Activated CD4-positive, alpha-beta memory T cell treated with anti-CD3 and anti-CD28 coated beads, Interleukin-2, amount 10 ng/mL, durations not matched to agents 7 days and 5 days (primary cell): ENCODE measurements around the gene TNFRSF8. TPM values are rescaled to one million over a fixed set of nuclear protein-coding genes. Genes with fewer than 3 reads are reported as not detected.

Experiments used
- CTCF ChIA-PET: fragments of 350-600 bp; sonication (Branson Sonifier 250); formaldehyde crosslinking; loops from one replicate; lab custom pipeline; 2021; ENCODE audit warnings: antibody characterized with exemption, inconsistent platforms; lab: Charles Lee
- POLR2A ChIA-PET: fragments of 350-600 bp; sonication (Branson Sonifier 250); formaldehyde crosslinking; loops from one replicate; lab custom pipeline; 2021; ENCODE audit warnings: antibody characterized with exemption; lab: Charles Lee
- DNase-seq: peaks from one replicate; pipeline ENCODE4 v3.0.0-alpha.2; 2020
- H3K27ac Mint-ChIP-seq: one replicate; pipeline ENCODE4 v1.8.0; 2021; ENCODE audit warnings: mild to moderate bottlenecking, mixed read lengths
- H3K27me3 Mint-ChIP-seq: one replicate; pipeline ENCODE4 v1.8.0; 2021; ENCODE audit warnings: mixed read lengths
- H3K36me3 Mint-ChIP-seq: one replicate; pipeline ENCODE4 v1.8.0; 2021; ENCODE audit warnings: low read depth, mixed read lengths
- H3K4me1 Mint-ChIP-seq: one replicate; pipeline ENCODE4 v1.8.0; 2021; ENCODE audit warnings: mixed read lengths
- H3K4me3 Mint-ChIP-seq: one replicate; pipeline ENCODE4 v1.8.0; 2021; ENCODE audit warnings: mild to moderate bottlenecking, mixed read lengths
- H3K9me3 Mint-ChIP-seq: one replicate; pipeline ENCODE4 v1.8.0; 2021; ENCODE audit warnings: mixed read lengths
- total RNA-seq, 2 experiments: library from RNA; stranded (reverse); gene quantifications; one replicate each; pipeline ENCODE4 v1.2.3, GENCODE V29; 2021

The TNFRSF8 gene
- 10 to 100 TPM; 32.9 to 34.3 TPM for total RNA-seq

DNA sequence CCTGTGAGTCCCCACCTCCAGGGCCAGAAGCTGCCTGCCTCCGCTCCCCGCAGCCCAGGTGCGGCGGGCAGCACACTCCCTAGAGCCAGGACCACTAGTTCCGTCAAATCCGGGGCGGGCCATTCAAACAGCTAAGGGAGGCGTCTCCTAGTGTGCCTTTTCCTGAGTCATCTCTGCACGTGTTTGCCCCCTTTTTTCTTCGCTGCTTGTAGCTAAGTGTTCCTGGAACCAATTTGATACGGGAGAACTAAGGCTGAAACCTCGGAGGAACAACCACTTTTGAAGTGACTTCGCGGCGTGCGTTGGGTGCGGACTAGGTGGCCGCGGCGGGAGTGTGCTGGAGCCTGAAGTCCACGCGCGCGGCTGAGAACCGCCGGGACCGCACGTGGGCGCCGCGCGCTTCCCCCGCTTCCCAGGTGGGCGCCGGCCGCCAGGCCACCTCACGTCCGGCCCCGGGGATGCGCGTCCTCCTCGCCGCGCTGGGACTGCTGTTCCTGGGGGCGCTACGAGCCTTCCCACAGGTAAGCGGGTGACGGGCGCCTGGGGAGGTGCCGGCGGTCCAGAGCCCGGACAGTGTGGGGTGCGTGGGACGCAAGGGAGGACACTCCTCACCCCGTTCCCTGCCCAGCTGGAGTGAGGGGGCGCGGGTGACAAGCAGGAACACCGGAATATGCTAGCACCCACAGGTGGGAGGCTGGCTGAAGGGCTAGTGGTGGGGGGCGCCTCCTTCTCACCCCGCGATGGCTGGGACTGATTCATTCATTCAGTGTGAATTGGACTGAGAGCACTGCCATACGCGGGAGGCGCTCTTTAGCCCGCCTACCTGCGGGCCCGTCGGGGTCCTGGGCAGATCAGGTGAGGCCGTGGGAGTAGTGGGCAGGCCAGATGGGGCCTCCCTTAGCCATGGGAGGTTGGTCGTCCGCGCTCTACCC lies at the start of gene TNFRSF8:
Gene TNFRSF8, plus strand, starts transcription at position 163 of the 932 bp plus-strand sequence. Its CDS starts 296 bp downstream, at position 459.
- peak; percentile 69 for DNase-seq
- H3K27ac Mint-ChIP-seq, result peak within 1 kb of the TSS; percentile 82
- peaks cover 7% of the 10 kb centered on the region for H3K27me3 Mint-ChIP-seq
- POLR2A ChIA-PET, result interaction anchor here (0.8 to 7.3 kb wide), 13 partner anchors 8 to 154 kb away, joined by 3 to 127 read pairs (median 17); partner anchors contain the start of gene MIIP
- peaks cover 74% of the 10 kb centered on the region for H3K4me1 Mint-ChIP-seq
- CTCF ChIA-PET, result interaction anchor here (0.9 to 2.6 kb wide), 3 partner anchors 9 to 16 kb away, joined by 3 to 15 read pairs (median 8); no protein-coding TSS in a partner anchor
- H3K36me3 Mint-ChIP-seq, result peaks cover 23% of the 10 kb centered on the region
- peak within 1 kb of the TSS; percentile 85 for H3K4me3 Mint-ChIP-seq
- no peaks in the 10 kb centered on the region for H3K9me3 Mint-ChIP-seq

DNA sequence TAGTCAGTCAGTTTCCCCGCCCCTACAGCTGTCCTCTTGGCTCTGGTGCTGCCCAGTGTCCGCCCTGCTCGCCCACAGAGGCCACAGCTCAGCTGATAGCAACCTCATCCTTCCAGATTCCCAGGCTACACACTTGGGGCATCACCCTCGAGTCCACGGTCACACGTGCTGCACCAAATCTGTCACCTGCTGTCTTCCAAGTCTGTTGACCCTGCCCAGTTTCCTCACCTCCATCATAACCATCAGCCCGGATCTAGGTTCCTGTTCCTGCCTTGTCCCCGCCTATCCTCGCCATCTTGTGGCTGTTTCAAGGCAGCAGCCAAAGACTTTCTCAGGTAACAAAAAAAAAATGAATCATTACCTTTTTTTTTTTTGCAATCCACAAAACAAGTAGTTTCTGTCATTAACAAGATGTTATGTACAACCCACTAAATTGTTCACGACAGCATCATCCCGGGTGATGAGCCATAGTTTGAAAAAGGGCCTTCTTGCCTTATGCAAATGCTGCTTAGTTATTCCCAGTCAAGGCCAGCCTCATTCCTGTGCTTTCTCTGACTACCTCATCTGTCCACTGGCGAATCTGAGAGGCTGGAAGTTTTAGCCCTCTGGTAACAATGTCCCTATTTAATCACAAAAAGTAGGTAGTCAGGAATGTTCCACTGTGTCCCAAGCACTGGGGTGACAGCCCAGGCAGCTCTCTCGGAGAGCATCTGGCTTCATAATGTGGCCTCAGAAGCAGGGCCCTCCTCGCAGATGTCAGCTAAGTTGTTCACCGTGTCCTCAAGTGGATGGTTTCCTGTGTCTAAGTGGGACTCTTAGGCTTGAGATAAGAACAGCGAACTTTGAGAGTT lies 48.7 kb upstream of the TNFRSF8 start:
- Mint-ChIP-seq H3K27me3 (no peaks in the 10 kb centered on the region), H3K36me3 (peaks cover 53% of the 10 kb centered on the region), H3K4me1 (peaks cover 65% of the 10 kb centered on the region), H3K27ac (peak overlapping the region; percentile 95), H3K4me3 (peak overlapping the region; percentile 25), H3K9me3 (no peaks in the 10 kb centered on the region)
- peak; percentile 46 for DNase-seq
- POLR2A ChIA-PET, result interaction anchor here (6.5 kb wide), 1 partner anchor 105 kb away, joined by 66 read pairs; no protein-coding TSS in a partner anchor
- CTCF ChIA-PET, result no interaction called here

DNA sequence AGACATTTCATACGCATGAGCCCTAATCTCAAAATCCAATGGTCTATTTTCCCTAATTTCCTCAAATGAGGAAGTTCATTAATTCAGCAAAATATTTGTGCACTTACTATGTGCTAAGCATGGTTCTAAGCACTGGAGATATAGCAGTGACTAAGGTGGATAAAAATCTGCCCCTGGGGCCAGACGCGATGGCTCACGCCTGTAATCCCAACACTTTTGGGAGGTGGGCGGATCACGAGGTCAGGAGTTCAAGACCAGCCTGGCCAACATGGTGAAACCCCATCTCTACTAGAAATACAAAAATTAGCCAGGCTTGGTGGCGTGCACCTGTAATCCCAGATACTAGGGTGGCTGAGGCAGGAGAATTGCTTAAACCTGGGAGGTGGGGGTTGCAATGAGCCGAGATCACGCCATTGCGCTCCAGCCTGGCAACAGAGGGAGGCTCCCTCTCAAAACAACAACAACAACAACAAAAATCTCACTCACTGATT lies 48.1 kb upstream of the TNFRSF8 start:
- no peak overlapping the region for H3K4me3 Mint-ChIP-seq
- no peaks in the 10 kb centered on the region for H3K27me3 Mint-ChIP-seq
- POLR2A ChIA-PET, result interaction anchor here (6.5 kb wide), 1 partner anchor 106 kb away, joined by 66 read pairs; no protein-coding TSS in a partner anchor
- no peaks in the 10 kb centered on the region for H3K9me3 Mint-ChIP-seq
- CTCF ChIA-PET, result no interaction called here
- H3K27ac Mint-ChIP-seq, result peak overlapping the region; percentile 95
- peaks cover 50% of the 10 kb centered on the region for H3K36me3 Mint-ChIP-seq
- H3K4me1 Mint-ChIP-seq, result peaks cover 65% of the 10 kb centered on the region
- no peak for DNase-seq

GRCh38 chr1:12015499-12015898 lies 47.6 kb upstream of the TNFRSF8 start:
- no peak overlapping the region for H3K4me3 Mint-ChIP-seq
- ChIA-PET CTCF (no interaction called here), POLR2A (interaction anchor here (0.9 to 6.9 kb wide), 2 partner anchors 41 to 106 kb away, joined by 3 to 124 read pairs; no protein-coding TSS in a partner anchor)
- H3K4me1 Mint-ChIP-seq, result peaks cover 67% of the 10 kb centered on the region
- H3K36me3 Mint-ChIP-seq, result peaks cover 50% of the 10 kb centered on the region
- peak overlapping the region; percentile 95 for H3K27ac Mint-ChIP-seq
- no peaks in the 10 kb centered on the region for H3K27me3 Mint-ChIP-seq
- no peak for DNase-seq
- no peaks in the 10 kb centered on the region for H3K9me3 Mint-ChIP-seq

DNA sequence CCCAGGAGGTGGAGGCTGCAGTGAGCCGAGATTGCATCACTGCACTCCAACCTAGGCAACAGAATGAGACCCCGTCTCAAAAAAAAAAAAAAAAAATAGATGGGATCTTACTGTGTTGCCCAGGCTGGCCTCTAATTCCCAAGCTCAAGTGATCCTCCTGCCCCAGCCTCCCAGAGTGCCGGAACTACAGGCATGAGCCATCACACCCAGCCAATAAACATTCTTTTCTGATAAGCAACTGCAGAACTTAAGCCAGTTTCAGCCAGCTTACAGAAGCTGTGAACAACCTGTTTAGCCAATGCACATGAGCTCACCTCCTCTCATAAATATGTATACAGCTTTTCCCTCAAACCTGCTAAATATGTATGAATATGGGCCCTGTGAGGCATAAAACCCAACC lies 46.9 kb upstream of the TNFRSF8 start:
- peak overlapping the region; percentile 73 for H3K27ac Mint-ChIP-seq
- H3K4me3 Mint-ChIP-seq, result no peak overlapping the region
- no peak for DNase-seq
- POLR2A ChIA-PET, result interaction anchor here (0.5 to 6.9 kb wide), 3 partner anchors 10 to 107 kb away, joined by 3 to 124 read pairs (median 3); no protein-coding TSS in a partner anchor
- CTCF ChIA-PET, result interaction anchor here (0.7 kb wide), 1 partner anchor 107 kb away, joined by 3 read pairs; no protein-coding TSS in a partner anchor
- H3K9me3 Mint-ChIP-seq, result no peaks in the 10 kb centered on the region
- peaks cover 68% of the 10 kb centered on the region for H3K4me1 Mint-ChIP-seq
- no peaks in the 10 kb centered on the region for H3K27me3 Mint-ChIP-seq
- peaks cover 44% of the 10 kb centered on the region for H3K36me3 Mint-ChIP-seq

DNA sequence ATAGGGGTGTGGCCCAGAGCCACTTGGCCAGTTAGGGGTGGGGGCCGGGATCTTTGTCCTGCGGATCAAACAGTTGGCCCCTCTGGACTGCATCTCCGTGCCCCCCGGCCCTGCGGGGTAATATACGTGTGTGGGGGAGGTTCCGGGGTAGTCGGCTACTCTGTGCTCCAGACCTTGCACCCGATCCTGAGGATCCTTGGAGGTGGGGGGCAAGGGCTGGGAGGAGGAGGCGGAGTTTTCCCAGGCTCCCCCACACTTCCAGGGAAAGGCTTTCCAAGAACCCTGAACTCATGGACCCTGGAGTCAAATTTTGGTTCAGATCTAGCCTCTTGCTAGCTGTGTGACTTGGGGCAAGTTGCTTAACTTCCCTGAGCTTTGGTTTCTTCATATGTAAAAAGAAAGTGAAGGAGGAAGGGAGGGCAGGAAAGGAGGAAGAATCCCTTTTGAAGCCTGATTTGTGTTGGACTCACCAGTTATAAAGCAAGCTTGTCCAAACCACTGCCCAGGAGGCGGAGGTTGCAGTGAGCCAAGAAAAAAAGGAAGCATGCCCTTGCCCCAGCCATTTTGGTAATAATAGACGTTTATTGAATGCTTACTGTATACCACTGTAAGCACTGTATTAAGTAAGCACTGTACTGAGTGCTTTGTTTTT lies 43.1 kb upstream of the TNFRSF8 start:
- Mint-ChIP-seq H3K9me3 (no peaks in the 10 kb centered on the region), H3K4me3 (peak overlapping the region; percentile 78), H3K27ac (peak overlapping the region; percentile 82), H3K4me1 (peaks cover 49% of the 10 kb centered on the region), H3K36me3 (peaks cover 46% of the 10 kb centered on the region), H3K27me3 (no peaks in the 10 kb centered on the region)
- ChIA-PET CTCF (interaction anchor here (0.7 to 2.7 kb wide), 12 partner anchors 11 to 158 kb away, joined by 3 to 17 read pairs (median 6); no protein-coding TSS in a partner anchor), POLR2A (interaction anchor here (0.7 to 6.9 kb wide), 15 partner anchors 11 to 111 kb away, joined by 3 to 124 read pairs (median 7); partner anchors contain the start of genes MFN2 and TNFRSF8)
- no peak for DNase-seq

GRCh38 chr1:12021616-12022015 lies 41.5 kb upstream of the TNFRSF8 start:
- POLR2A ChIA-PET, result interaction anchor here (1.3 to 6.9 kb wide), 2 partner anchors 66 to 112 kb away, joined by 3 to 124 read pairs; no protein-coding TSS in a partner anchor
- no peak for DNase-seq
- H3K27me3 Mint-ChIP-seq, result no peaks in the 10 kb centered on the region

DNA sequence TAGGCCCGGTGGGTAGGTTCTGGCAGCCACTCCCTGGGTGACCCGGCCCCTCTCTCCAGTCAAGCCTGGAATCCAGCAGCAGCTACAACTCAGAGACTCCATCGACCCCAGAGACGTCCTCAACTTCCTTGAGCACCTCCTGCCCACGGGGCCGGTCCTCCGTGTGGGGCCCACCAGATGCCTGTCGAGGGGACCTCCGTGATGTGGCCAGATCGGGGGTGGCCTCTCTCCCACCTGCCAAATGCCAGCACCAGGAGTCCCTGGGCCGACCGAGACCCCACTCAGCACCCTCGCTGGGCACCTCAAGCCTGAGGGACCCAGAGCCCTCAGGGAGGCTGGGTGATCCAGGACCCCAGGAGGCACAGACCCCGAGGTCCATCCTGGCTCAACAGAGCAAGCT lies 41.1 kb upstream of the TNFRSF8 start:
- H3K36me3 Mint-ChIP-seq, result peaks cover 58% of the 10 kb centered on the region
- no peaks in the 10 kb centered on the region for H3K27me3 Mint-ChIP-seq
- CTCF ChIA-PET, result interaction anchor here (0.5 kb wide), 1 partner anchor 8 kb away, joined by 3 read pairs; no protein-coding TSS in a partner anchor
- peak overlapping the region; percentile 53 for H3K27ac Mint-ChIP-seq
- POLR2A ChIA-PET, result interaction anchor here (1.3 to 6.9 kb wide), 3 partner anchors 9 to 113 kb away, joined by 3 to 124 read pairs (median 3); no protein-coding TSS in a partner anchor
- peaks cover 43% of the 10 kb centered on the region for H3K4me1 Mint-ChIP-seq
- no peak for DNase-seq
- H3K9me3 Mint-ChIP-seq, result no peaks in the 10 kb centered on the region
- peak overlapping the region; percentile 27 for H3K4me3 Mint-ChIP-seq

More at GRCh38 chr1:12021616-12022015, 41.5 kb upstream of the TNFRSF8 start:
- peaks cover 53% of the 10 kb centered on the region for H3K36me3 Mint-ChIP-seq
- peak overlapping the region; percentile 27 for H3K4me3 Mint-ChIP-seq
- no peaks in the 10 kb centered on the region for H3K9me3 Mint-ChIP-seq
- CTCF ChIA-PET, result interaction anchor here (0.5 kb wide), 1 partner anchor 9 kb away, joined by 3 read pairs; no protein-coding TSS in a partner anchor
- peak overlapping the region; percentile 53 for H3K27ac Mint-ChIP-seq
- peaks cover 42% of the 10 kb centered on the region for H3K4me1 Mint-ChIP-seq

DNA sequence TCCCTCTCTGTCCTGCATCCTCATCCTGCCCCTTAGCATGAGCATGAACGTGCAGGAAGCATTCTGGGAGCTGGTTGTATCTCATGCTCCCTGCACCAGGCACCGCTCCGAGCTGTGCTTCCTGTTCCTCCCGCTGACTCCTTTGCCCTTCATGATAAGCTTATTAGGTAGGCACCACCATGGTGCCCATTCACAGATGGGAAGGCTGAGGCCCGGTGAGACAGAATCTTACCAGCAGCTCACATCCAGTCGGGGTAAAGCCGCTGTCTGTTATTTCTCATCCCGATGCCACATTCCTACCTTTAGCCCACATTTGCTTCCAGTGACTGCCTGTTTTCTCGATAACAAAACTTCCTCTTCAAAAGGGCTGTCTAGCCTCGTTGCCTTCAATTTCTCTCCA lies 36.5 kb upstream of the TNFRSF8 start:
- CTCF ChIA-PET, result no interaction called here
- no peak for DNase-seq
- H3K9me3 Mint-ChIP-seq, result no peaks in the 10 kb centered on the region
- peak overlapping the region; percentile 42 for H3K27ac Mint-ChIP-seq
- H3K27me3 Mint-ChIP-seq, result no peaks in the 10 kb centered on the region
- no peak overlapping the region for H3K4me3 Mint-ChIP-seq
- H3K4me1 Mint-ChIP-seq, result peaks cover 24% of the 10 kb centered on the region
- POLR2A ChIA-PET, result interaction anchor here (0.6 to 6.2 kb wide), 4 partner anchors 8 to 118 kb away, joined by 3 to 36 read pairs (median 12); partner anchors contain the start of gene MIIP
- peaks cover 74% of the 10 kb centered on the region for H3K36me3 Mint-ChIP-seq

- peaks cover 69% of the 10 kb centered on the region for H3K36me3 Mint-ChIP-seq
- CTCF ChIA-PET, result no interaction called here
- no peak overlapping the region for H3K27ac Mint-ChIP-seq
- H3K27me3 Mint-ChIP-seq, result no peaks in the 10 kb centered on the region
- peaks cover 13% of the 10 kb centered on the region for H3K4me1 Mint-ChIP-seq
- no peak for DNase-seq
- POLR2A ChIA-PET, result interaction anchor here (1.5 to 6.2 kb wide), 3 partner anchors 9 to 119 kb away, joined by 4 to 36 read pairs (median 19); partner anchors contain the start of gene MIIP
- H3K4me3 Mint-ChIP-seq, result no peak overlapping the region
- H3K9me3 Mint-ChIP-seq, result no peaks in the 10 kb centered on the region
Observed at GRCh38 chr1:12028248-12028647, 34.9 kb upstream of the TNFRSF8 start.

DNA sequence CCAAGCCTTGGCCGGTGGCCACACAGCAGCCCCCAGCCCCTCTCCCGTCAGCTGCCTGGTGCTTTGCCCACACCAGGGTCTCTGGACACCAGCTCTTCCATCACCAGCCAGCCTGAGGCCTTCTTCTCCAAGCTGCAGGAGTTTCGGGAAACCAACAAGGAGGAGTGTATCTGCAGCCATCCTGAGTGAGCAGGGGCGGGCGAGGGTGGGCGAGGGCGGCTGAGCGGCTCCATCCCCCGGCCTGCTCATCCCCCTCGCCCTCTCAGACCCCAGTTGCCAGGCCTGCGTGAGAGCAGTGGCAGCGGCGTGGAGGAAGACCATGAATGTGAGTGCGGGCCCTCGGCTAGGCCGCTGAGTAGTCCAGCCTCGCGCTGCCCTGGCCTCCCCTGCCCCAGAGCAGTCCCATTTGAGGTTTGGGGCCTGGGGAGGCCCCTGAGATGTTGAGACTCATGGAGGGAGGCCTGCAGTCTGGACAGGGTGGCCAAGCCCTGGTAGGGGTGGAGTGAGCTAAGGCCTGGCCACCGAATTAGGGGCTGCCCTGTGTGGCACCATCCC lies 34.1 kb upstream of the TNFRSF8 start:
- no peak overlapping the region for H3K27ac Mint-ChIP-seq
- no peak for DNase-seq
- H3K36me3 Mint-ChIP-seq, result peaks cover 65% of the 10 kb centered on the region
- H3K4me1 Mint-ChIP-seq, result peaks cover 13% of the 10 kb centered on the region
- POLR2A ChIA-PET, result interaction anchor here (4.6 to 6.2 kb wide), 3 partner anchors 9 to 120 kb away, joined by 19 to 79 read pairs (median 36); no protein-coding TSS in a partner anchor
- no peaks in the 10 kb centered on the region for H3K27me3 Mint-ChIP-seq
- no peak overlapping the region for H3K4me3 Mint-ChIP-seq
- CTCF ChIA-PET, result no interaction called here
- H3K9me3 Mint-ChIP-seq, result no peaks in the 10 kb centered on the region
